ENCODE measurements around the gene SAMD9L.

DNA sequence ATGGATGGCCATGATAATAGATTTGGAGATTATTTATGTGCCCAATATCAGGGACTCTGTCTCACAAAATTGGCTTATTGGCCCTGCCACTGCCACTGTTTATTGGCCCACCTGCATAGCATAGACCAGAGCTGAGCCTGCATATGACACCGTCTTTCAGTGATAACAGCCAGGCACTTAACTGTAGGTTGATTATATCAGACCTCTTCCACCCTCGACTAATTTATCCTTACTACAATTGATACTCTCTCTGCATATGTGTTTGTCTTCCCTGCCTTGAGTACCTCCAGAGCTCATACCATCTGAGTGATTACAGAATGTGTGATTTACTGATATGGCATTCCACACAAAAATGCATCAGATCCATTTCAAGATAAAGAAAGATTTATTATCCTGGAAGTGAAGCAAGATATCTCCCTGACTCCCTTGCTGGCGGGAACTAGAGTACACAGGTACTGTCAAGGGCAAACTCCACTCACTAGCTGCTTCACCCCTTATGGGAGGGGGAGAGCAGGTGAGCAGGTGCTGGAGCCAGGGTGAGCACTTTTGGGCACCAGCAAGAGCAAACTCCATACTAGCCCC lies 13.1 kb upstream of the SAMD9L start:
- no peak for TF ChIP-seq SP1 (IDR thresholded peaks at IDR 0.05)
- no peak for TF ChIP-seq SUZ12 (IDR thresholded peaks at IDR 0.05)
- no peak for TF ChIP-seq BHLHE40 (IDR thresholded peaks at IDR 0.05; ENCODE audit: borderline replicate concordance)
- TF ChIP-seq L3MBTL2 (conservative IDR thresholded peaks at IDR 0.05) = no peak
- TF ChIP-seq ELF4 (IDR thresholded peaks at IDR 0.05) = no peak
- no peak for TF ChIP-seq NFRKB (IDR thresholded peaks at IDR 0.05)
- TF ChIP-seq HDGF (IDR thresholded peaks at IDR 0.05; ENCODE audit: borderline replicate concordance) = no peak

Data from HEK293T (cell line).